Naive thymus-derived CD4-positive, alpha-beta T cell (primary cell): ENCODE results near the gene CLIC3. TPM values are rescaled to one million over a fixed set of nuclear protein-coding genes. Genes with fewer than 3 reads are reported as not detected.

Source experiments
- ATAC-seq: fragments of 150-1000 bp; cut with Tn5 transposase; 2 replicates; pipeline ENCODE4 v1.10.0; 2021; ENCODE audit warnings: mild to moderate bottlenecking, moderate library complexity
- CTCF ChIA-PET: fragments of 350-600 bp; sonication (Branson Sonifier 250); formaldehyde crosslinking; loops from one replicate; lab custom pipeline; 2021; ENCODE audit warnings: antibody characterized with exemption; lab: Charles Lee
- POLR2A ChIA-PET: fragments of 350-600 bp; sonication (Branson Sonifier 250); formaldehyde crosslinking; loops from one replicate; lab custom pipeline; 2021; ENCODE audit warnings: antibody characterized with exemption, inconsistent platforms; lab: Charles Lee
- DNase-seq, 9 donors: peaks; one replicate each; pipeline versions ENCODE4 v3.0.0 to v3.0.0-alpha.2; 2020 to 2022; ENCODE audit warnings: mixed read lengths in 1 of 9
- H3K27ac ChIP-seq: one replicate; pipeline ENCODE4 v1.7.0; 2013; ENCODE audit warnings: mild to moderate bottlenecking, low read depth, low read length, moderate library complexity
- H3K27me3 ChIP-seq, 2 donors: one replicate each; pipeline ENCODE4 v1.7.0; 2013; ENCODE audit warnings: low read length in 2 of 2, mild to moderate bottlenecking in 2 of 2, moderate library complexity in 2 of 2; ENCODE audit not compliant: control insufficient read depth in 2 of 2, insufficient read depth in 2 of 2
- H3K36me3 ChIP-seq, 3 experiments: 1 replicate in 2 of 3; 2 replicates in 1 of 3; pipeline ENCODE4 v1.7.0; 2013; ENCODE audit warnings: low read length in 3 of 3, mild to moderate bottlenecking in 3 of 3, moderate library complexity in 1 of 3; ENCODE audit not compliant: insufficient read depth in 3 of 3, control insufficient read depth in 2 of 3
- H3K4me1 ChIP-seq, 2 donors: one replicate each; pipeline ENCODE4 v1.7.0; 2013; ENCODE audit warnings: low read length in 2 of 2, mild to moderate bottlenecking in 2 of 2, moderate library complexity in 1 of 2; ENCODE audit not compliant: control insufficient read depth in 2 of 2, insufficient read depth in 2 of 2
- H3K4me3 ChIP-seq: 2 replicates; pipeline ENCODE4 v1.7.0; 2013; ENCODE audit warnings: mild to moderate bottlenecking, low read length
- H3K9me3 ChIP-seq, 3 experiments: 1 replicate in 2 of 3; 2 replicates in 1 of 3; pipeline ENCODE4 v1.7.0; 2013; ENCODE audit warnings: low read length in 3 of 3; ENCODE audit not compliant: control insufficient read depth in 2 of 3
- H3K27ac Mint-ChIP-seq, 9 donors: one replicate each; pipeline ENCODE4 v1.8.0; 2020 to 2022; ENCODE audit warnings: mixed read lengths in 9 of 9, mild to moderate bottlenecking in 8 of 9, moderate library complexity in 5 of 9, inconsistent platforms in 2 of 9
- H3K27me3 Mint-ChIP-seq, 5 donors: one replicate each; pipeline ENCODE4 v1.8.0; 2021 to 2022; ENCODE audit warnings: mixed read lengths in 5 of 5, mild to moderate bottlenecking in 1 of 5
- H3K36me3 Mint-ChIP-seq, 5 donors: one replicate each; pipeline ENCODE4 v1.8.0; 2020 to 2022; ENCODE audit warnings: mixed read lengths in 5 of 5, mild to moderate bottlenecking in 3 of 5, inconsistent platforms in 1 of 5
- H3K4me1 Mint-ChIP-seq, 7 donors: one replicate each; pipeline ENCODE4 v1.8.0; 2020 to 2022; ENCODE audit warnings: mixed read lengths in 7 of 7, mild to moderate bottlenecking in 3 of 7, inconsistent platforms in 1 of 7
- H3K4me3 Mint-ChIP-seq, 10 donors: one replicate each; pipeline ENCODE4 v1.8.0; 2020 to 2022; ENCODE audit warnings: mild to moderate bottlenecking in 10 of 10, mixed read lengths in 10 of 10, moderate library complexity in 6 of 10, inconsistent platforms in 2 of 10
- H3K9me3 Mint-ChIP-seq, 11 donors: one replicate each; pipeline ENCODE4 v1.8.0; 2020 to 2022; ENCODE audit warnings: mixed read lengths in 11 of 11, mild to moderate bottlenecking in 4 of 11, inconsistent platforms in 1 of 11, moderate library complexity in 1 of 11
- intact Hi-C, 2 donors: fragments of 100-400 bp; cut with micrococcal nuclease; formaldehyde crosslinking; loops; one replicate each; pipeline ENCODE4 v1.15.1; 2023
- polyA plus RNA-seq, 2 donors: library from polyadenylated mRNA; unstranded; fragments of 300-500 nt; fragmentation: Illumina TruSeq; gene quantifications; one replicate each; pipeline ENCODE4 v1.2.3, GENCODE V29; 2021
- total RNA-seq, 6 experiments: library from RNA in 5 of 6; stranded (reverse) in 5 of 6; gene quantifications; 1 replicate in 5 of 6; 2 replicates in 1 of 6; pipeline ENCODE4 v1.2.3 and lab custom pipeline; 2021 to 2026

CLIC3 gene
- total and polyA plus RNA-seq, 7 experiments from 2014 or later = 0.31 to 13.0 (median 0.64) TPM; not detected in 1

DNA sequence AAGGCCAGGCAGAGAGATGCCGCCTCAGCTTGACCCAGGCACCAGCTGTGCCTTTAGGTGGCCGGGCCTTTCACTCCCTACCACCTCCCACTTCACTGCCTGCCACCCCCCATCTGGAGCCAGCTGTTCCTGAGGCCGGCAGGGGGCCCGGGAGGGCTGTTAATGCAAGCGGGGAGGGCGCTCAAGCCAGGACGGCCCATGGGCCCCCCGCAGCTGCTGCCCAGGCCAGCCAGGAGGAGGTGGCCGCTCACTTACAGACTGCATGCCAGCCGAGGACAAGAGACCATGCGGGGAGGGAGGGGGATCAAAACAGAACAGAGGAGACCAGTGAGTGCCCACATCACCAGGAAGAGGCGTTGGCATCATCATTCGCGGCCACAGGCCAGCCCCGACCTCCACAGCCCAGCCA lies 27.2 kb upstream of the CLIC3 start:
- ChIA-PET POLR2A (no interaction called here), CTCF (no interaction called here)
- H3K27me3 ChIP-seq = no peaks in the 10 kb centered on the region
- peaks cover 10 to 14% of the 10 kb centered on the region in 2 donors for H3K4me1 ChIP-seq
- H3K27ac Mint-ChIP-seq = no peak overlapping the region
- H3K36me3 ChIP-seq = no peaks in the 10 kb centered on the region
- no peak overlapping the region for H3K4me3 ChIP-seq
- H3K4me1 Mint-ChIP-seq = peaks cover 4 to 7% (median 6%) of the 10 kb centered on the region in 7 donors
- ATAC-seq = no peak
- no peaks in the 10 kb centered on the region for H3K36me3 Mint-ChIP-seq
- no peak overlapping the region for H3K4me3 Mint-ChIP-seq
- no peaks in the 10 kb centered on the region for H3K9me3 ChIP-seq
- no peaks in the 10 kb centered on the region for H3K9me3 Mint-ChIP-seq
- no peak overlapping the region for H3K27ac ChIP-seq
- intact Hi-C loops = loop anchor here in 1 of 2 donors (5.0 kb wide), 1 partner anchor 121 kb away; no protein-coding TSS in a partner anchor
- H3K27me3 Mint-ChIP-seq = peaks cover 0 to 3% (median 0%) of the 10 kb centered on the region in 5 donors
- DNase-seq = no peak

- DNase-seq = no peak
- H3K36me3 ChIP-seq = no peaks in the 10 kb centered on the region
- H3K4me3 ChIP-seq = no peak overlapping the region
- no peak overlapping the region for H3K27ac ChIP-seq
- no peak overlapping the region for H3K4me3 Mint-ChIP-seq
- ChIA-PET CTCF (interaction anchor here (1.2 kb wide), 1 partner anchor 12 kb away, joined by 3 read pairs; no protein-coding TSS in a partner anchor), POLR2A (no interaction called here)
- H3K9me3 ChIP-seq = no peaks in the 10 kb centered on the region
- no peaks in the 10 kb centered on the region for H3K9me3 Mint-ChIP-seq
- peaks cover 4 to 7% (median 6%) of the 10 kb centered on the region in 7 donors for H3K4me1 Mint-ChIP-seq
- H3K4me1 ChIP-seq = peaks cover 8 to 14% of the 10 kb centered on the region in 2 donors
- intact Hi-C loops = loop anchor here in 1 of 2 donors (5.0 kb wide), 1 partner anchor 121 kb away; no protein-coding TSS in a partner anchor
- H3K27me3 ChIP-seq = no peaks in the 10 kb centered on the region
- H3K27ac Mint-ChIP-seq = no peak overlapping the region
- H3K27me3 Mint-ChIP-seq = peaks cover 0 to 3% (median 0%) of the 10 kb centered on the region in 5 donors
- H3K36me3 Mint-ChIP-seq = no peaks in the 10 kb centered on the region
- no peak for ATAC-seq
Observed at GRCh38 chr9:137023157-137023556, 26.8 kb upstream of the CLIC3 start.

DNA sequence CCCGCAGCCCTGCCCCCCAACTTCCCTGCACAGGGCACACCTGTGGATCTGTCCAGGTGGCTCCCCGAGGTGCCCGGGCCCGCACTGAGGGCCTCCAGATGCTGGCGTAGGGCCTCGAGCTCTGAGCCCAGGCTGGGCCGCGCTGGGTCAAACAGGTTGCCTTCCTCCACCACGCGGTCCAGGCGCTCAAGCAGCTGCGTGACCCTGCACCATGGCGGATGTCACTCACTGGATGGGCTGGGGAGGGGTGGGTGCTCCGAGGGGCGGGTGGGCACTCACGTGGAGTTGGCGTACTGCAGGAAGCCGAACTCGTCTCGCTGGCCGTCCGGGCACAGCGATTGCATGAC lies 26.3 kb upstream of the CLIC3 start:
- intact Hi-C loops = loop anchor here (1.0 to 5.0 kb wide), 3 partner anchors 30 to 120 kb away; partner anchors contain the start of gene PAXX (in 2 of the 2)

DNA sequence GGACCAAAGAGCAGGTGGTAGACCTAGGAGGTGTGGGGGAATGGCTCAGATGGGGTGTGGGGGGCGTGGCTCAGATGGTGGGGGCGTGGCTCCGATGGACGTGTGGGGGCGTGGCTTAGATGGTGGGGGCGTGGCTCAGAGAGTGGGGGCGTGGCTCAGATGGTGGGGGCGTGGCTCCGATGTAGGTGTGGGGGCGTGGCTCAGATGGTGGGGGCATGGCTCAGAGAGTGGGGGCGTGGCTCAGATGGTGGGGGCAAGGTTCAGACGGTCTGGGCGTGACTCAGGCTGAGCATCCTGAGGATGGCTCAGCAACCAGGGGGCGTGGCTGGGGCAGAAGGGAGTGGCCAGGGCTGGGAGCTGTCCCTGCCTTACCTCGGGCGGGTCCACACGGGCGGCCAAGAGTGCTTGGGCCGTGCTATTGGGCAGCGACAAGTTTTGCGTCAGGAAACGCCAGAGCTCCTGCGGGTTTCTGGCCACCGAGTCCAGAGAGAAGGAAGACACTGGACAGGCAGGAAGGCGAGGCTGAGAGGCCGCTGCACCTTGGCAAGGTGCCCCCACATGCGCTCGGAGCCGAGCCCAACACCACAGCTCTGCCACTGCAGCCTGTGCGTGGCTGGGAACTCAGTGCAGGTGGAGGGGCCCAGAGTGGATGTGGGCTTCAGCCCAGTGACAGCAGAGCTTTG lies 25.8 kb upstream of the CLIC3 start:
- Histone ChIP-seq H3K4me3 (no peak overlapping the region), H3K9me3 (no peaks in the 10 kb centered on the region), H3K36me3 (peaks cover 0 to 8% (median 0%) of the 10 kb centered on the region in 3 experiments), H3K27me3 (no peaks in the 10 kb centered on the region), H3K27ac (no peak overlapping the region), H3K4me1 (peaks cover 3 to 10% of the 10 kb centered on the region in 2 donors)
- Mint-ChIP-seq H3K9me3 (no peaks in the 10 kb centered on the region), H3K4me1 (peaks cover under 1 to 5% (median 2%) of the 10 kb centered on the region in 7 donors), H3K27me3 (peaks cover 0 to under 1% (median 0%) of the 10 kb centered on the region in 5 donors), H3K4me3 (no peak overlapping the region), H3K36me3 (peaks cover 0 to under 1% (median 0%) of the 10 kb centered on the region in 5 donors), H3K27ac (peak overlapping the region in 3 of 9 donors; percentile 33 to 49 (median 41))
- CTCF ChIA-PET = interaction anchor here (1.2 kb wide), 1 partner anchor 13 kb away, joined by 3 read pairs; no protein-coding TSS in a partner anchor
- intact Hi-C loops = loop anchor here (1.0 to 5.0 kb wide), 3 partner anchors 30 to 120 kb away; partner anchors contain the start of gene PAXX (in 2 of the 2)
- DNase-seq (peak in 5 of 9 donors; percentile 35 to 76 (median 39)), ATAC-seq (peak; percentile 95)
- POLR2A ChIA-PET = interaction anchor here (0.6 to 0.9 kb wide), 2 partner anchors 65 to 78 kb away, joined by 3 to 4 read pairs; partner anchors contain the start of genes FBXW5 and MAN1B1

More for the DNA sequence above, 26.3 kb upstream of the CLIC3 start:
- Histone ChIP-seq H3K9me3 (no peaks in the 10 kb centered on the region), H3K4me1 (peaks cover 8 to 14% of the 10 kb centered on the region in 2 donors), H3K4me3 (no peak overlapping the region), H3K27me3 (no peaks in the 10 kb centered on the region), H3K27ac (no peak overlapping the region), H3K36me3 (peaks cover 0 to 4% (median 0%) of the 10 kb centered on the region in 3 experiments)
- no peak for DNase-seq
- Mint-ChIP-seq H3K27me3 (peaks cover 0 to 3% (median 0%) of the 10 kb centered on the region in 5 donors), H3K4me3 (no peak overlapping the region), H3K36me3 (no peaks in the 10 kb centered on the region), H3K4me1 (peaks cover 4 to 7% (median 6%) of the 10 kb centered on the region in 7 donors), H3K9me3 (no peaks in the 10 kb centered on the region), H3K27ac (no peak overlapping the region)
- no peak for ATAC-seq
- ChIA-PET CTCF (interaction anchor here (1.2 kb wide), 1 partner anchor 13 kb away, joined by 3 read pairs; no protein-coding TSS in a partner anchor), POLR2A (interaction anchor here (0.6 kb wide), 1 partner anchor 64 kb away, joined by 3 read pairs; the partner anchor contains the start of gene MAN1B1)

DNA sequence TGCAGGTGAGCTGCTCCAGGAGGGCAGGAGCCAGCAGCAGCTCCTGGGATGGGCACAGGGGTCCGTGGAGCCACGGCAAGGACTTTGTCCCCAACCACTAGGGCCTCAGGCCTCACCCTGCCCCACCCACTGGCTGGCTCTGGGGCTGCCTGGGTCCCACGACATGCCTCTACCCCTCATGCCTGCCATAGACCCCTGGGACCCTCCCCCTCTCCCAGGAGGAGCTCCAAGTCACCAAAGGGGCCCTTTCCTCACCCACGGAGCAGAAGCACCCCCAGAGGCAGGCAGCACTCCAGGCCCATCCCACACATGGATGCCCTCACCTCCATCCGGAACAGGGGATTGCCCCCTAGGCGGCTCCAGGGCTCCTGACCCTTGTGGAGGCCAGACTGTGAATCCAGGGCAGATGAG lies 25.2 kb upstream of the CLIC3 start:
- peaks cover 0 to 3% (median 0%) of the 10 kb centered on the region in 7 donors for H3K4me1 Mint-ChIP-seq
- CTCF ChIA-PET = no interaction called here
- Histone ChIP-seq H3K36me3 (peaks cover 0 to 13% (median 0%) of the 10 kb centered on the region in 3 experiments), H3K9me3 (no peaks in the 10 kb centered on the region), H3K27me3 (no peaks in the 10 kb centered on the region), H3K27ac (no peak overlapping the region), H3K4me1 (peaks cover 0 to 6% of the 10 kb centered on the region in 2 donors), H3K4me3 (no peak overlapping the region)
- H3K27ac Mint-ChIP-seq = peak overlapping the region in 1 of 9 donors; percentile 33
- no peaks in the 10 kb centered on the region for H3K27me3 Mint-ChIP-seq
- DNase-seq (peak in 1 of 9 donors; percentile 22), ATAC-seq (no peak)
- intact Hi-C loops = loop anchor here in 1 of 2 donors (5.0 kb wide), 1 partner anchor 119 kb away; no protein-coding TSS in a partner anchor
- H3K4me3 Mint-ChIP-seq = no peak overlapping the region
- POLR2A ChIA-PET = interaction anchor here (0.8 to 0.9 kb wide), 2 partner anchors 13 to 77 kb away, joined by 4 read pairs; partner anchors contain the start of gene FBXW5
- H3K36me3 Mint-ChIP-seq = peaks cover 0 to 5% (median 0%) of the 10 kb centered on the region in 5 donors
- H3K9me3 Mint-ChIP-seq = no peaks in the 10 kb centered on the region

DNA sequence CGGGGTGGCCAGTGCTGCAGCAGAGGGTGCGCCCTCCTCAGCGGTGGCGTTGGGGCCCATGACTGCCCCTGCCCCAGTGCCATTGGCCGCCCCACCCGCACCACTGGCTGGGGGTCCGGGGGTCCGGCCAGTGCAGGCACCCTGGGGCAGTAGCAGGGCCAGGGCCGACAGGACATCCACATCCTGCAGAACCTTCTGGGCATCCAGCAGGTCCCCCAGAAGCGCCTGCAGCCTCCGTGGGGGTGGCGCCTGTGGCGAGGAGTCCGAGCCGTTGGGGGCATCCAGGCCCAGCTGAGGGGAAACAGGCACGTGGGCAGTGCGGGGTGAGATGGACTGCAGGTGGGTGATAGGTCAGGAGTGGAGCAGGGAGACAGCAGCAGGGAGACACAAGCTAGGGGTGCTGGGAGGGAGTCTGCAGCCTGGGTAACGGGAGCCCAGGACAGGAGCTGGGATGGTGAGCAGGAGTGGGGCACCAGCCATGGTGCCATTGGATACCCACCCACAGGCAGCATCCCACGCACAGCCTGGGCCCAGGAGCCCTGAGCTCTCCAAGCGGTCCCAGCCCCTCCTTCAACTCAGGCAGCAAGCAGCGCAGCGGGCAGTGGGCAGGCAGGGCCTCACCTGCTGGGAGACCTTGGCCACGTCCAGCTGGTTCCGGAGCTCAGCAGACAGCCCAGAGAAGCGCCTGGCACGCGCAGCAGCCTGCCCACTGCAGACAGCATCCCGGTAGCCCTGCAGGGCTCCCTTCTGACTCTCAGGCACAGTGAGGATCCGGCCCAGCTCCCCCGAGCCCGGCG lies 24.6 kb upstream of the CLIC3 start:
- peaks cover 0 to 19% (median 0%) of the 10 kb centered on the region in 3 experiments for H3K36me3 ChIP-seq
- CTCF ChIA-PET = interaction anchor here (0.6 kb wide), 1 partner anchor 45 kb away, joined by 3 read pairs; no protein-coding TSS in a partner anchor
- H3K27ac Mint-ChIP-seq = no peak overlapping the region
- no peaks in the 10 kb centered on the region for H3K9me3 Mint-ChIP-seq
- peaks cover 0 to under 1% of the 10 kb centered on the region in 2 donors for H3K4me1 ChIP-seq
- ATAC-seq = no peak
- H3K27ac ChIP-seq = no peak overlapping the region
- H3K27me3 ChIP-seq = no peaks in the 10 kb centered on the region
- no peak for DNase-seq
- no peak overlapping the region for H3K4me3 ChIP-seq
- no peak overlapping the region for H3K4me3 Mint-ChIP-seq
- intact Hi-C loops = loop anchor here in 1 of 2 donors (5.0 kb wide), 1 partner anchor 119 kb away; no protein-coding TSS in a partner anchor
- peaks cover 0 to 5% (median 0%) of the 10 kb centered on the region in 5 donors for H3K36me3 Mint-ChIP-seq
- no peaks in the 10 kb centered on the region for H3K9me3 ChIP-seq
- POLR2A ChIA-PET = interaction anchor here (0.8 to 0.9 kb wide), 2 partner anchors 14 to 77 kb away, joined by 4 read pairs; partner anchors contain the start of gene FBXW5
- peaks cover 0 to 3% (median 0%) of the 10 kb centered on the region in 7 donors for H3K4me1 Mint-ChIP-seq
- H3K27me3 Mint-ChIP-seq = no peaks in the 10 kb centered on the region
